ENCODE results near the gene STYX.

Gene STYX, protein sequence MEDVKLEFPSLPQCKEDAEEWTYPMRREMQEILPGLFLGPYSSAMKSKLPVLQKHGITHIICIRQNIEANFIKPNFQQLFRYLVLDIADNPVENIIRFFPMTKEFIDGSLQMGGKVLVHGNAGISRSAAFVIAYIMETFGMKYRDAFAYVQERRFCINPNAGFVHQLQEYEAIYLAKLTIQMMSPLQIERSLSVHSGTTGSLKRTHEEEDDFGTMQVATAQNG

DNA sequence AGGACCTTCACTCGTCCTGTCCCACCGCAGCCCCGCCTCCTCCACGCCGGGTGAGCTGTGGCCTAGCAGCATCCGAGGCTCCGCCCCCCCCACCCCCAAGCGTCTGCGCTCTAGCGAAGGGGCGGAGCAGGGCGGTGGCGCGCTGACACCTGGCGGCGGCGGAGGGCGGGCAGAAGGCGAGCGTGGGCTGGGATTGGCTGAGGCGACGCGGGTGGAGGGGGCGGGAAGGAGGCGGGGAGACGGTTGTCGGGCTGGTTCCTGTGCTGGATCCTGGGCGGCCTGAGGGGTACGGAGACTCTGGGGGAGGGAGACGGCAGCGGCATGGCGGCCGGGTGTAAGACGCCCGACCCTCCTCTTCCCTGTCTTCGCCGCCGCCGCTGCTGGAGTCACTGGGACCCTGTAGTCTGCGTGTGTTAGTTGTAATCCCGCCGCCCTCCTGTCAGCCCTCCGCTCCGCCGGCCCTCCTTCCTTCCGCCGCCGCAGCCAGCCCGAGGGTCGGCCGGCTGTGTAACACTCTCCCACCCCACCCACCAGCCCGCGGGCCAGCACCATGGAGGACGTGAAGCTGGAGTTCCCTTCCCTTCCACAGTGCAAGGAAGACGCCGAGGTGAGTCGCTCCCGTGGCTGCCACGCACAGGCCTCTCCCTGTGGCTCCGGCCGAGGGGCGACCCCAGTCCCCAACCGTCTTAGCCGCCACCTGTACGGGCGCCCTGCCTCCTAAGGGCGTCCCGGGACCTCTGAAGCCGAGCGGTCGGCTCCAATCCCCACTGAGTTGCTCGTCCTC is at the start of gene STYX:
TSS of gene STYX (plus strand) at position 242 of the 784 bp plus-strand sequence. CDS start at position 551, 309 bp downstream.
- peak; percentile 100 for DNase-seq (ENCODE audit: low read depth)

DNA sequence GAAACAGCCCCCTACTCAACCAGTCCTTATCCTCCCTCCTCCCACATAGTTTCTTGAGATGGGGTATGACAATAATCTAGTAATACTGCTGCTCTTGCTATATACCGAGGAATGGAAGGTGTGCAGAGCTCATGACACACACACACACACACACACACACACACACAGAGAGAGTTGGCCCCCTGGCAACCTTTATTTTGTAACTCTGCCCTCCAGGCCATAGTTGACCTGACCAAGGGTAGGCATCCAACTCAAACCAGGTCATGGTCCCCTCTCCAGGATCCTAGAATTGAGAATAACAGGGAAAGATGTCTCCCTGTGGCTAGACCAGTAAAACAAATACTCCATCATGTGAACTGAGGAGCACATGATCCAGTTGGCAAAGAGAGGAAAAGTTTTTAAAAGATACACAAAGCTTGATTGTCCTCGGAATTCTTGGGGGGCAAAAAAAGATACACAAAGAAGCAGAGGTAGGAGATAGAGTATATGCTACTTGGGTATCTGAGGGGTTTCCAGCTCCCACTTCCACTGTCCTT is 45.9 kb upstream of the STYX start:
- no peak for DNase-seq (ENCODE audit: low read depth)

DNA sequence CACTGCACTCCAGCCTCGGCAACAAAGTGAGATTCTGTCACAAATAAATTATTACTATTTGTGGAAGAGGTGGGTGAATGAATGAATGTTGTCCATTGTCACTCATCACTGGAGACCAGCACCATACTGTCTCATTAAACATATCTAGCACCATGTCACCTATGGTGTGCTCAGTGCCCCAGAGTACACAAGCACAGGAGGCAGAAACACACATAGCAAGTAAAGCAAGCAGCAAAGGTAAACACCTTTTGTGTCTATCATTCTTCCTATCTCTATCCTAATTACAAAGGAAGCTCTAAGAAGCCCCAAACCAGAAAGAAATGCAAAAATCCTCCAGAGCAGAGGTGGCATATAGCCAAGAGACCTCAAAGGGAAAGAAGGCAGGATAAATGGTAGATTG is 43.8 kb upstream of the STYX start:
- no peak for DNase-seq (ENCODE audit: low read depth)

DNA sequence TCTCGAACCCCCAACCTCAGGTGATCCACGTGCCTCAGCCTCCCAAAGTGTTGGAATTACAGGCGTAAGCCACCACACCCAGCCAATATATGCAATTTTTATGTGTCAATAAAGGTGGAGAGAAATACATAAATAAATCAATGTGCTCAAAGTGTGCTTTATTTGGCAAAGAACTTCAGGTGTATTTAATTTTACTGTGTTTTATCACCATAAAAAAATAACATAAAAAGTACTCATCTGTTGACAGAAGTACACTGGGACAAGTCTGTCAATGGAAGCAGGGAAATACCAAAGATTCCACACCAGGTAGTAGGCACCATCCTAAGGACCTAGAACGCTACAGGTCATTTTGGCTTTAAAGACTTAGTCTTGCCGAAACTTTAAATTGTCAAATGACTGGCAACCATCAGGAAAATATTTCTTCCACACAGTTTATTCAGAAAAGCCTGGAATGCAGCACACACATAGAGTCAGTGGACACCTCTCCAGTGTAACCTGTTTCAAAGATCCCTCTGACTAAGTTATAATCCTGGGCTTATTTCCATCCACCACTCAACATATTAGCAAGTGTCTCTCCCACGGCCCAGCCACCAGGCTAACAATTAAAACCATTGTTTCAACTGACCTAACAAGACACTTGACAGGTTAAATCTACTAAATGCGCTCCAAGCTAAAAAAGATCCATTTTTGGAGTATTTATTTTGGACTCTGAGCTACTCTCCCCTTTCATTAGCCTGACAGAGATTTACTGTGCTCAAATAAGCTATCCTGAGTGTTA is 38.8 kb upstream of the STYX start:
- DNase-seq (ENCODE audit: low read depth) = no peak

DNA sequence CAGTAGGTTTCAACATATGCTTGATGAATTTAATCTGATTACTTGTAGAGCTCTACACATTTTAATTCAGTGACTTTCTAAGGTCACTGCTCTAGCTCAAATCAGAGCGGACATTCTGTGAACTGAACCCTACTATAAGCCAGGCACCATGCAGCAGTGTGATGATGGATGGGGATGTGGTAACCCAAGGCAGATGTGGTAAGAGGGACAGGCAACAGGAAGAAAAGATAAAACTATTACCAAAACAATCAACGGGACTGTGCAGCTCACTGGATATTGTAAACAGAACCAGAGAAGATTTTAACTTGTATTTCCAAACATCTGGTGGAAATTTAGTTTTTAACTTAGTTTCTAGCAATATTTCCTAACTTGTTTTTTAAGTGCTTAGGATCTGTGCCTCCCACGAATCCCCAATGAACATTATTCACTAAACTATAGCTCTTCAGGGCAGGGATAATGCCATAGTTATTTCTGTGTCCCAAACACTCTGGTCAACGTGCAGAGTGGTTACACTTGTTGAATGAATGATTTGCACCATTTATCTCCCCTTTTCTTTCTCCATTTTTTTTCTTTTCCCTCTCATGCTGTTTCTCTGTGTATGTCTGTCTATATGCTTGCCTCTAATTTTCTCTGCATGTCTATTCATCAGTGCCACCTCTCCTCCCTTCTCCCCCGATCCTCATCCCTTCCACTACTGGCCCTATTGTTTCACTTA is 37.6 kb upstream of the STYX start:
- DNase-seq (ENCODE audit: low read depth) = no peak

DNA sequence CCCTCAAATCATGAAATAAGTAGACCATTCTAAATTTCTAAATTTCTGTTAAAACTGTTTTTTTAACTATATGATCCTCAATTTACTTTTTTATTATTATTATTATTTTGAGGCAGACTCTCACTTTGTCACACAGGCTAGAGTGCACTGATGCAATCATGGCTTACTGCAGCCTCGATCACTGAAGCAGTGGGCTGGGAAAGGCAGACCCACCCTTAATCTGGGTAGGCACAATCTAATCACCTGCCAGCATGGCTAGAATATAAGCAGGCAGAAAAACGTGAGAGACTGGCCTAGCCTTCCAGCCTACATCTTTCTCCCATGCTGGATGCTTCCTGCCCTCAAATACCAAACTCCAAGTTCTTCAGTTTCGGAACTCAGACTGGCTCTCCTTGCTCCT is 36.9 kb upstream of the STYX start:
- DNase-seq (ENCODE audit: low read depth) = no peak

DNA sequence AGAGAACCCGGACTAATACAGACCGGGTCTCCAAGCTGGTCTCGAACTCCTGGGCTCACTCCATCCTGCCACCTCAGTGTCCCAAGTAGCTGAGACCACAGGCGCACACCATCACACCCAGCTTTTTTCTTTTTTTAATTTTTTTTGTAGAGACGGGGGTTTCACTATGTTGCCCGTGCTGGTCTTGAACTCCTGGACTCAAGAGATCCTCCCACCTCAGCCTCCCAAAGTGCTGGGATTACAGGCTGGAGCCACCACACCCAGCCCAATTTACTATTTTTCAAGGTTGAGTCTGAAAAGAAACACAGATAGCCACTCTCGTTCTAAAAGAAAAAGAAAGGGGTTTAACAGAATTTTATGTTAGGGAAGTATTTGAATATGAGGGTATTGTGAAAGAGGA is 36.4 kb upstream of the STYX start:
- DNase-seq (ENCODE audit: low read depth) = no peak

DNA sequence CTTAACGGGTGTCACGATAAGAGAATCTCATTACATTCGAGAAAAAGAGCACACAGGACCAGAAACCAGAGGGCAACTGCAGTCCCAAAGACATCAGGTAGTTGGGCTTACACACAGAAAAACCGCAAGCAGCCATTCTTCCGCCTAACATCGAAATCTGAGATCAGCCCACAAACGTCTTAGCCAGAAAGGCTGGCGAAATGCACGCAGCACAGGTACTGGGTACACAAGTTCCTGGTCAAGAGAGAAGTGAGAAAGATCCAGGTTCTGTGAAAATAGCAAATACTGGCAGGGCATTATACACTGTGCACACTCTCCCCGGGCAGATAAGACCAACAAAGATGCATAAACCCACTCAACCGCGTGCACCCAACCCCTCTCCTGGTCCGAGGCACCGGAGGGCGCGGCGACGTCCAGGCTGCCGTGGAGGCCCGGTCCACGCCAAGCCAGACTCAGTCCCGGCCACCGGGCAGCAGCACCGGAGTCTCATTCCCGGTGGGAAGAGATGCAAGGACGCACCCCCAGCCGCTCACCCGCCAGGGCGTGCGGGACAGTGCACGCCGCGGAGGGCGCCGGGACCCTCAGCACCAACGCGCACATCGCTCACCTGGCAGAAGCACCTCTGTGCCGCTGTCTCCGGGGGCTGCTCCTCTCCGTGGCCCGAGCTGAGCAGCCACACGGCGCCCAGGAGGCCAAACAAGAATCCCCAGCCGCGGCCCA is 35.0 kb upstream of the STYX start:
- DNase-seq (ENCODE audit: low read depth) = peak; percentile 44

DNA sequence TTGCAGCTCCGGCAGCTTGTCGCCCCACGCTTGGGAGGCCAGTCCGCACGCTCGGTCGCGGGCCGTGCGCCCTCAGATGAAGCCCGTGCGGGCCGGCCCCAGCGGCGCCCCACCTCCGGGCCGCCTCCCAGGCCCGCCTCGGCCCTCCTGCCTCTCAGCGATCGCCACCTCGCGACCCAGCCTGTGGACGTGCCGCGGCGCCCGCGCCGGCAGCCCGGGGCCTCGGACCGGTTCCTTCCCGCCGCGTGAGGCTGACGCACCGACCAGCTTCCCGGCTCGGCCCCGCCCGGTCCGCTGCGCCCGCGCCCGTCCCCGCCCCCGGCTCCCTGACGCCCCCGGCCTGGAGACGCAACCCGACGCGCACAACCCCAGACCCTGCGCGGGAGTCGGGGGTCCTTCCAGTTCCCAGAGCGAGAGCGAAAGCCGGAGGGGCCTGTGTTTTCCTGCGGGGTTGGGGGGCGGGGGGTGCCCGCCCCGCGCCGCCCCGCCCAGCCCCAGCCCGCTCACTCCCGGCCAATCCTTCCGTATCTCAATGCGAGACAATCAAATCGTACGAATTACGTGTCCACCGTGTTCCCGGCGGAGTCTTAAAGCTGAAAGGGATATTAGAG is 34.4 kb upstream of the STYX start, which contains the start of gene ERO1A:
TSS of gene ERO1A (minus strand) at position 78 of the 611 bp plus-strand sequence. CDS start at position 1, 77 bp downstream.
- DNase-seq (ENCODE audit: low read depth) = peak; percentile 75

DNA sequence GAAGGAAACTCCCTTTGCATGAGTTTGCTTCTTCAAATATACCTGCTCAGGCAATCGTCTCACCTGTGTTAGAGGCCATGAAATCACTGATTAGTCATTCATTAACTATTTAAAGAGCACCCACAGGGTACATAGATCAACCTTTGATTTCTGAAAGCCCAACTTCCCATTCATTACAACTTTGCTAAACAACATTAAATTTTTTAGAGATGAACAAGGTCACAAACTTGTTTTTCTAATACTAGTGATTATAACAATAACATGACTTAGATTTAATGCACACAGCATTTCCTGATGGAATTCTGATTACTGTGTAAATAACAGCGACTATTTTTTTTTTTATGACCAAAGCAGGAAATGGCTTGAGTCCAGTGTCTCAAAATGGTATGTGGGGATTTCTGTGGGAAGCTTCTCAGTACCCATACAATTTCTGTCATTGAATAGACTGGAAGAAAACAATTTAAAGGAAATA is 29.2 kb upstream of the STYX start:
- DNase-seq (ENCODE audit: low read depth) = no peak

DNA sequence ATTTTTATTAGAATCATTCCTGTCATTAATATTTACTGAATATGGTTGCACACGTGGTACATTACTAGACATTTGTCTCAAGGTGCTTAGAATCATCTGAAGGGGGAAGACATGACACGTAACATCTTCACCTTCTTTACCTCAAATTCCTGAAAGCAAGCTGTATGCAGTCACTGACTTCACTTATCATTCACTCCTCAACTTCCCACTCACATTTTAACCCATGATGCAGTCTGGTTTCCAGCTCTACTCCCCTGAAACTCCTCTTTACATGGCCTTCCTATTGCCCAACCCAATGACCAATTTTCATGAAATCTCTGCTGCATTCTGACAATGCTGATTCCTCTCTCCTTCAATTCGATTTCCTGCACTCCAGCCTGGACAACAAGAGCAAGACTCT is 28.7 kb upstream of the STYX start:
- no peak for DNase-seq (ENCODE audit: low read depth)

DNA sequence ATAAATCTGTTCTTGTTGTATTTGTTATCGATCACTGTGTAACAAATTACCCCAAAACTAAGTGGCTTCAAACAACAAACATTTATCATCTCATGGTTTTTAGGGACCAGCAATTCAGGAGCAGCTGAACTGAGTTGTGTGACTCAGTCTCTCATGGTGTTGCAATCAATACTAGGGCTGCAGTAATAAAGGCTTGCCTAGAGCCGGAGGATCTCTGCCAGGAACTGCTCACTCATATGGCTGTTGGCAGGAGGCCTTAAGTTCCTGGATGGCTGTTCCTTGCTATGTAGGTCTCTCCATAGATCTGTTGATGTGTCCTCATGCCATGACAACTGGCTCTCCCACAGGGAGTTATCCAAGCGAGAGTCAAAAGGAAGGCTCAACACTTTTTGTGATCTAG is 26.7 kb upstream of the STYX start:
- DNase-seq (ENCODE audit: low read depth) = no peak

DNA sequence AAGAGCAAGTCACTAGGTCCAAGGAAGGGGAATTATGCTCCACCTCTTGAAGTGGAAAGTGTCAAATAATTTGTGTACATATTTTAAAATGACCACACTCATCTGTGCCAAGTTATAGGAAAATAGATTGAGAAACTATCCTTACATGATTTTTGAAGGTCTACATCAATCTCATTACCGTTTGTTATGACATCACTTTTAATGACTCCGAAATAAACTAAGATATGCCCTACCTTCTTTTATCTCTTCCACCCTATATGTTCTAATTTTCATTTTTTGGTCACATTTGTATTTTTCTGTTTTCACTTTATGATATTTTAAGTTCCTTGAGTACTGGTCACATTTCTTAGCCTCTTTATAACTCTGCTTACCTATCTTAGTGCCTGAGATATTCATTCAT is 26.3 kb upstream of the STYX start:
- no peak for DNase-seq (ENCODE audit: low read depth)

DNA sequence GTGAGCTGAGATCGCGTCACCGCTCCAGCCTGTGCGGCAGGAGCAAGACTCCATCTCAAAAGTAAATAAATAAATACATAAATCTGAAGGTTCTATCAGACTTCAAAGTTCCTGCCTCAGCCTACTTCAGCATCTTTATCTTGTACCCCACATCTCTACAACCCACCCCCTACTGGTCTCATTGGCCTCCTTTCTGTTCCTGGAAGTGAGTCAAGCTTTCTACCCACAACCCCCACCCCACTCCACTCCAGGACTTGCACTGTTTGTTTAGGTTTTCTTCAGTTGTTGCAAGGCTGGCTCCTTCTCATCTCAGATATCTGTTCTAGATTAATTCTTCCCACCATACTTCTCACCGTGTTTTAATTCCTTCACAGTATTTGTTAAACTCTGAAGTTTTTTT is 23.7 kb upstream of the STYX start:
- DNase-seq (ENCODE audit: low read depth) = peak; percentile 31

DNA sequence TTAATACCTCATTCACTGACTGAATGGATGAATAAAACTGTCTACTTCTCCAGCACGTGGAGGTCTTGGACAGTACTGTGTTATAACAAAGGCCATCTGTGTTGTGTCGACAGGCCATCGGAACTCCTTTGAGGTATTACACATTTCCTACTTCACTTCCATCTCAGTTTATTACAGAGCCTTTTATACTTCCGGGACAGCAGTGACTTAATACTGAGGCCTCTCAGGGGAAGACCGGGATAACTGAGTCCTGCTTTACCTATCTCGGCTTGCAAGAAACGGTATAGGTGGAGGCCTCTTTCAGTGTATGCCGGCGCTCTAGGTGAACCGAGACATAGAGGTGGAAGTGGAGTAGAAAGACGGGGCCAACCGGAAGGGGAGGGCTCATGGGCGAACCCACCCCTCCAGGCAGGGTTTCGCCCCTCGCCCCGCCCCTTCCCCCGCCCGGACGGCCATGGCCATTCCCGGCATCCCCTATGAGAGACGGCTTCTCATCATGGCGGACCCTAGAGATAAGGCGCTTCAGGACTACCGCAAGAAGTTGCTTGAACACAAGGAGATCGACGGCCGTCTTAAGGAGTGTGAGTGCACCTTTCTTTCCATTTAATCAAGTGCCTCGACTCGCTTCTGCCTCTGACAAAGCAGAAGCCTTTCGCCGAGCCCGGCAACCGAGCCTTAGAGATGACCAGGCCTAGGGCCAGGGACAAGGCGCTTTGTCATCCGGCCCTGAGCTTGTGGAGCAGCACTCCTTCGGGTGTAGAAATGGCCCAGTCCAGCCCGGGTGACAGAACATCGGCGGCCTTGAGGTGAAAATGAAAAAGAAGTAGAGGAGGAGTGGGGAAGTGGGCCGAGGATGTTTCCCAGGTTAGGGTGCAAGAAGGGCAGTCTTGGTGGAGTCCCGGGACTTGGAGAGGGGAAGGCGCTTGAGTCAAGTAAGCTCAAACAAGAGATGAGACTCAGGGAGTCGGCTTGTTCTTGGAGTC is 23.0 kb upstream of the STYX start, which contains the start of gene PSMC6:
TSS of gene PSMC6 (plus strand) at position 477 of the 983 bp plus-strand sequence. CDS start at position 497, 20 bp downstream.
- DNase-seq (ENCODE audit: low read depth) = peak; percentile 93

DNA sequence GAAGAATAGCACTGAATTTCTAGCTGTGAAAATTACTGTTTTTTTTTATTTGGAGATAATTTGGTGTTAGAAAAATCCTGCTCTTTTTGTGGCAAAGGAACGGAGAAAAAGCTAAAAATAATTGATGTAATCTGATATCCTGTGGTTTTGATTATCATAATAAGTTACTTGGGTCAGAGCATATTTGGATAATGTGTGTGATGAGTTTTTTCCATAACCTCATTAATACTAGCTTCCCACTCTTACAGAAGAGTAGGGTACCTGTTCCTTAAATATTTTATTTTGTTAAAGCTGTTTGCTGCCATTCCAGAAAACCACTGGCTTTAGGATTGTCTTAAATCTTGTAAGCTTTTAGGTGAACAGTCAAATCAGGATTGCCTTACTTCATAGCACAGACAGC is 18.3 kb upstream of the STYX start:
- DNase-seq (ENCODE audit: low read depth) = no peak

DNA sequence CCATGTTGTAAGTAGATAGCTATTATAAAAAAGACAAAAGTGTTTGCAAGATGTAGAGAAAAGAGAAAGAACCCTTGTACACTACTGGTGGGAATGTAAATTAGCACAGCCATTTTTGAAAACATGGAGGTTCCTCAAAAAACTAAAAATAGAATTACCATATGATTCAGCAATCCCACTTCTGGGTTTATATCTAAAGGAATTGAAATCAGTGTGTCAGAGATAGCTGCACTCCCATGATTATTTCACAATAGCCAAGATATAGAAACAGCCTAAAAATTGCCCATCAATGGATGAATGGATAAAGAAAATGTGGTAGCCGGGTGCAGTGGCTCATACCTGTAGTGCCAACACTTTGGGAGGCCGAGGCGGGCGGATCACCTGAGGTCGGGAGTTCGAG is 13.8 kb upstream of the STYX start:
- DNase-seq (ENCODE audit: low read depth) = no peak

DNA sequence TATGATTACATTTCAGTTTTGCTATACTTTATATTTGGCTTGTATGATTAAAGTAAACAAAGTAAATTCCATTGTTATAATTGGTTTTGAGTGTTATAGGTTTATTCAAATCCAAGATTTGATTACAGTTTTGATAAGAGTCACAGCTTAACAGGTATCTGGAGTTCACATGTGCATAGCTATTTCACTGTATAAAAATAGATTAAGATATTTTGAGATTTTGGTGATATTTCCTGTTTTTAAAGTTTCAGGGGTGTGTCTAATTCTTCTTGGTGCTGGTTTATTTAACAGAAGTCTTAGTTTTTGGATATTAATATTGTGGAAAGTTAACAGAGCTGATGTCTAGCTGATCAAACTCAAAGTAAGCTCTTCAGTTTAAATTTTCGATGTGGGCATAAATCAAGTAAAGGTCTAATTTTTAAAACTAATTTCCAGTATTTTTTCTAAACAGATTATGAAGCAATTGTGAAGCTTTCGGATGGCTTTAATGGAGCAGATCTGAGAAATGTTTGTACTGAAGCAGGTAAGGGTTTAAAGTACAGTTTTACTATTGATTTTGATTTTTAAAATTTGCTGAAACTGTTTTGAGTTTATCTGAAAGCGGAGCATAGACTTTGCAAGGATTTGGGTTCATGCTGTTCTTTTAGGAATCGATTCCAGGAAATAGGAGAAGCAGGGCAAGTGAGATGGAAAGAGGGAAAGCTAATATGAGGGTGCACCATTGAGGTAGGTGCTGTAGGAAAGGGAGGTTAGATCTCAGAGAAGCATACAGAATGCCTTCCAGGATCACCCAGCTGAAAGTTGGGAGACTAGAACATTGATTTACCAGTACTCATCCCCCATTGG is 6.2 kb upstream of the STYX start:
- no peak for DNase-seq (ENCODE audit: low read depth)

DNA sequence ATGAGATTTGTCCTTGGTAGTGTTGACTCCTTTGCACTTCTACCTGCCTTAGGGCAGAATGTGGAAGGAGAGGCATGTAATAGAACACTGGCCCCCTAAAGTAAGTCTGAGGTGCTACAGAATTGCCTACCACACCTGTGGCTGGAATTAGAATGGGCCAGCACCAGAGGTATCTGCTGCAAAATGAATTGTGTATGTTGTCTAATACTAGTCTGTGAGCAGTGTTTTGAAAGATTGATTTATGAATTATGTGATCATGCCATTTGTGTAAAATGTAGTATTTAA is 5.7 kb upstream of the STYX start:
- DNase-seq (ENCODE audit: low read depth) = no peak

All from activated T-cell treated with anti-CD3 and anti-CD28 coated beads for 48 hours (primary cell).